Activated CD8-positive, alpha-beta T cell treated with anti-CD3 and anti-CD28 coated beads for 36 hours (primary cell): Measurements from ENCODE around the gene VRK1. TPM values are rescaled to one million over a fixed set of nuclear protein-coding genes. Genes with fewer than 3 reads are reported as not detected.

ENCODE experiments used
- ATAC-seq: fragments of 200-7000 bp; cut with Tn5 transposase; one replicate; pipeline ENCODE4 v1.10.0; 2021; ENCODE audit warnings: mild to moderate bottlenecking, moderate library complexity
- CTCF ChIA-PET: fragments of 350-600 bp; sonication (Branson Sonifier 250); formaldehyde crosslinking; loops from one replicate; lab custom pipeline; 2021; ENCODE audit warnings: antibody characterized with exemption; lab: Charles Lee
- POLR2A ChIA-PET: fragments of 350-600 bp; sonication (Branson Sonifier 250); formaldehyde crosslinking; loops from one replicate; lab custom pipeline; 2021; ENCODE audit warnings: antibody characterized with exemption; lab: Charles Lee
- DNase-seq: peaks from one replicate; pipeline ENCODE4 v3.0.0-alpha.2; 2020
- H3K27ac Mint-ChIP-seq: one replicate; pipeline ENCODE4 v1.8.0; 2021; ENCODE audit warnings: mild to moderate bottlenecking, mixed read lengths
- H3K27me3 Mint-ChIP-seq: one replicate; pipeline ENCODE4 v1.8.0; 2021; ENCODE audit warnings: mixed read lengths
- H3K36me3 Mint-ChIP-seq: one replicate; pipeline ENCODE4 v1.8.0; 2021; ENCODE audit warnings: low read depth, mixed read lengths
- H3K4me1 Mint-ChIP-seq: one replicate; pipeline ENCODE4 v1.8.0; 2021; ENCODE audit warnings: low read depth, mixed read lengths
- H3K4me3 Mint-ChIP-seq: one replicate; pipeline ENCODE4 v1.8.0; 2021; ENCODE audit warnings: mild to moderate bottlenecking, moderate library complexity, mixed read lengths
- H3K9me3 Mint-ChIP-seq: one replicate; pipeline ENCODE4 v1.8.0; 2021; ENCODE audit warnings: mixed read lengths
- CTCF ChIP-seq: fragments of 200-600 bp; IDR thresholded peaks from one replicate; pipeline ENCODE4 v1.8.0; 2022; ENCODE audit warnings: antibody characterized with exemption, mild to moderate bottlenecking
- intact Hi-C: fragments of 100-400 bp; cut with micrococcal nuclease; formaldehyde crosslinking; loops from one replicate; pipeline ENCODE4 v1.10.0; 2022
- total RNA-seq, 2 experiments: library from RNA; stranded (reverse); gene quantifications; one replicate each; pipeline ENCODE4 v1.2.3, GENCODE V29; 2021

The VRK1 gene
- total RNA-seq, 2 experiments from 2014 or later, result 80.8 to 82.4 TPM

GRCh38 chr14:96928779-96929380 lies 131.7 kb downstream of the VRK1 start:
- Mint-ChIP-seq H3K9me3 (no peaks in the 10 kb centered on the region), H3K27me3 (no peaks in the 10 kb centered on the region), H3K27ac (no peak overlapping the region), H3K4me1 (no peaks in the 10 kb centered on the region), H3K4me3 (no peak overlapping the region), H3K36me3 (no peaks in the 10 kb centered on the region)
- CTCF ChIA-PET, result no interaction called here
- no peak for TF ChIP-seq CTCF
- no peak for DNase-seq
- intact Hi-C loops, result no loop called here
- POLR2A ChIA-PET, result interaction anchor here (1.2 kb wide), 1 partner anchor 16 kb away, joined by 4 read pairs; no protein-coding TSS in a partner anchor
- ATAC-seq, result no peak

GRCh38 chr14:96929950-96930349 lies 132.8 kb downstream of the VRK1 start:
- ChIA-PET CTCF (no interaction called here), POLR2A (interaction anchor here (1.2 kb wide), 1 partner anchor 17 kb away, joined by 4 read pairs; no protein-coding TSS in a partner anchor)
- Mint-ChIP-seq H3K27me3 (no peaks in the 10 kb centered on the region), H3K4me3 (no peak overlapping the region), H3K36me3 (no peaks in the 10 kb centered on the region), H3K9me3 (no peaks in the 10 kb centered on the region), H3K4me1 (no peaks in the 10 kb centered on the region), H3K27ac (no peak overlapping the region)
- DNase-seq, result no peak
- ATAC-seq, result no peak
- intact Hi-C loops, result no loop called here
- TF ChIP-seq CTCF, result no peak

- Mint-ChIP-seq H3K4me3 (no peak overlapping the region), H3K36me3 (no peaks in the 10 kb centered on the region), H3K9me3 (no peaks in the 10 kb centered on the region), H3K27ac (no peak overlapping the region), H3K27me3 (no peaks in the 10 kb centered on the region), H3K4me1 (no peaks in the 10 kb centered on the region)
- intact Hi-C loops, result no loop called here
- no peak for TF ChIP-seq CTCF
- POLR2A ChIA-PET, result no interaction called here
- CTCF ChIA-PET, result no interaction called here
- ATAC-seq (no peak), DNase-seq (no peak)
Observed at GRCh38 chr14:96930526-96930925, 133.3 kb downstream of the VRK1 start.
